NK-92 treated with Interleukin-12 subunit alpha and Interleukin-12 subunit beta, amount 100 ng/mL, for 24 hours (cell line): ENCODE measurements around the gene TMEM19.

ENCODE experiments used
- DNase-seq: peaks from one replicate; lab custom pipeline; 2025; lab: John Stamatoyannopoulos, UW

The TMEM19 gene

DNA sequence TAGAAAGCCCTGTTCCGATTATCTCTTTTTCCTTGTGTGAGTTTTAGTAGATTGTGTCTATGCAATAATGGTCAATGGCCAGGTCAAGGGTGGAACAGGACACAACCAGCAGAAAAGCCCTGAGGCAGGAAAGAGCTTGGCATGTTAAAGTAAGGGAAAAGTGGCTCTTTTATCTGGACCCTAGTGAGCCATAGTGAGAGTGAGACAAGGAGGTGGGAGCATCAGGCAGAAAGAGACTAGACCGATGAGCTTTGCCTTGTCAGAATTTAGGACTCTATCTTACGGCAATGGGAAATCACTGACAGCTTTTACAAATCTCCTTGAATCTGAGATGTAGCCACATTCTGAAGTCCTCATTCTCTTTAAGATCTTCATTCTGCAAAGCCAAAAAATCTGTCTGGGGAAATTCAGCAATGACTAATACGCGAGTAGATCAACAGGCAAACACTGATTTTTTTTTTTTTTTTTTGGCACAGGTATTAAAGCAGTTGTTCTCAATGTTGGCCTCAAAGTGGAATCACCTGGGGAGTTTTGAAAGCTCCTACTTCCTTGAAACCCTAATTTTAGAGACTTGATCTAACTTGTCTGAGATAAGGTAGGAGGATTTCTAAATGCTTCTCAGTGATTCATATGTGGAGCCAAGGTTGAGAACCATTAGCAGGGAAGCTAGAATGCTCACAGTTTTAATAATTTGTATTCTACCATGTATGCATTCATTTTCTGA is 33.9 kb downstream of the TMEM19 start:
- no peak for DNase-seq

DNA sequence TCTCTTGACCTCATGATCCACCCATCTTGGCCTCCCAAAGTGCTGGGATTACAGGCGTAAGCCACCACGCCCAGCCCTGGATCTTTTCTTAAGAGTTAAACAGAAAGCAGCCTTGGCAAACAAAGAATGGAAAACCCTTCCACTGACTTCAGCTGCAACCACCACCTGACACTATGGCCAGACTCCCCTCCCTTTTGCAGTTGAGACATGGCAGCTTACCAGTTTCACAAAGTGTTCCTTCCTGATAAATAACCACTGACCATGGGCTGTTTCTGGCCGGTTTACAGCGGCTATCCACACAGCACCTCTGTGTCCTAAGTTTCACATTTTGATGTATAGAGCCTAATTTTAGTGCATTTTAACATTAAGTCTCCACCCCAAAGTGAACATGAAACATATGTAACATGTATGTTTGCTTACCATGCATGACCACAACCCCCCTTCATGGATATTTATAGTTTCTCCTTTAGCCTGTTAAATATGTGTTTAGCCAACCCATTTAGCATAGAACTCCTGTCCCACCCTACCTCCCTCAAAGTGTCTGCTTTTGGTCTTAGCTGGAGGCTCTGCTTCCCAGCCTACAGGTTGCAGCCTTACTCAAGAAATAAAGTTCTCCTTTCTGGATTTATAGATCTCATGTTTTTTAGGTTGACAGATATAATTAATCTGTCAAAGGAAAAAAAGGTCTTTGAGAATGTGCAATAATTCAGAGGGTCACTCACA is 36.1 kb downstream of the TMEM19 start:
- no peak for DNase-seq

DNA sequence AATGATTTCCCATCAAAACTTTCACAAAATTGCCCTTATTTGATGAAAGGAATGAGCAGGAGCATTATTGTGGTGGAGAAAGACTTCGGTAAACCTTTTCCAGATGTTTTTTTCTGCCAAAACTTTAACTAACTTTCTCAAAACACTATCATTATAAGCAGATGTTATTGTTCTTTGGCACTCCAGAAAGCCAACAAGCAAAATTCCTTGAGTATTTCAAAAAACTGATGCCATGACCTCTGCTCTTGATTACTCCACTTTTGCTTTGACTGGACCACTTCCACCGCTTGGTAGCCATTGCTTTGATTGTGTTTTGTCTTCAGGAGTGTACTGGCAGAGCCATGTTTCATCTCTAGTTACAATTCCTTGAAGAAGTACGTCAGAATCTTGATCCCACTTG is 39.1 kb downstream of the TMEM19 start:
- no peak for DNase-seq

DNA sequence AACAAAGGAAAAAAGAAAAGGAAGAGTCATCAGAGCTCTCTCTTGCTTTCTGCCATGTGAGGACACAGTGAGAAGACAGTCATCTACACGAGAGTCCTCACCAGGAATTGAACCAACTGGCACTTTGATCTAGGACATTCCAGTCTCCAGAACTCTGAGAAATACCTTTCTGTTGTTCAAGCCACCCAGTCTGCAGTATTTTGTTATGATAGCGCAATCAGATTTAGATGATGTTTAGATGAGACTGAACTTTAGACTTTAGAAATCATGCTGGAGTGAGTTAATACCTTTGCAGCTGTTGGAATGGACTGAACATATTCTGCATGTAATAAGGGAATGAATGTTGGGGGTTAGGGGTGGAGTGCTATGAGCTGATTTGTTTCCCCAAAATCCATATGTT is 40.7 kb downstream of the TMEM19 start:
- no peak for DNase-seq

DNA sequence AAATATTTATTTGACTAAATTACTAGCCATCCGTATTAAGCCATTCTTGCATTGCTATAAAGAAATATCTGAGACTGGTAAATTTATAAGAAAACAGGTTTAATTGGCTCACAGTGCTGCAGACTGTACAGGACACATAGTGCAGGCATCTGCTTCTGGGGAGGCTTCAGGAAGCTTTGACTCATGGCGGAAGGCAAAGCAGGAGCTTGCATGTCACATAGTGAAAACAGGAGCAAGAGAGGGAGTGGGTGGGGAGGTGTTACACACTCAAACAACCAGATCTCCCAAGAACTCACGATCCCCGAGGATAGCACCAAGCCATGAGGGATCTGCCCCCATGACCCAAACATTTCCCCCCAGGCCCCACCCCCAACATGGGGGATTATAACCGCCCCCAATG is 42.1 kb downstream of the TMEM19 start:
- DNase-seq = no peak

DNA sequence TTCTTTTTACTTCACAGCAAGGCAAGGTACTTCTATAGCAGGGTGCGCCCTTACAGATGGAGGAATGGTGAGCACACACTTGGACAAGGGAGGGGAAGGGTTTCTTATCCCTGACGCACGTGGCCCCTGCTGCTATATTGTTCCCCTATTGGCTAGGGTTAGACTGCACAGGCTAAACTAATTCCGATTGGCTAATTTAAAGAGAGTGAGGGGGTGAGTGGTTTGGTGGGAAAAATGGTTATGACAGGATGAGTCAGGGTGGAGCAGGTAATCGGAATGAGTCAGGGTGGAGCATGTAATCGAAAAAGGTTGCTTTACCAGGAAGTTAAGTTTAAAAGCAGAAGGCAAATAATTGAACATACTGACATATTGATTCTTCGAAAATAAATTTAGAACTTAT is 45.1 kb downstream of the TMEM19 start:
- DNase-seq = no peak

DNA sequence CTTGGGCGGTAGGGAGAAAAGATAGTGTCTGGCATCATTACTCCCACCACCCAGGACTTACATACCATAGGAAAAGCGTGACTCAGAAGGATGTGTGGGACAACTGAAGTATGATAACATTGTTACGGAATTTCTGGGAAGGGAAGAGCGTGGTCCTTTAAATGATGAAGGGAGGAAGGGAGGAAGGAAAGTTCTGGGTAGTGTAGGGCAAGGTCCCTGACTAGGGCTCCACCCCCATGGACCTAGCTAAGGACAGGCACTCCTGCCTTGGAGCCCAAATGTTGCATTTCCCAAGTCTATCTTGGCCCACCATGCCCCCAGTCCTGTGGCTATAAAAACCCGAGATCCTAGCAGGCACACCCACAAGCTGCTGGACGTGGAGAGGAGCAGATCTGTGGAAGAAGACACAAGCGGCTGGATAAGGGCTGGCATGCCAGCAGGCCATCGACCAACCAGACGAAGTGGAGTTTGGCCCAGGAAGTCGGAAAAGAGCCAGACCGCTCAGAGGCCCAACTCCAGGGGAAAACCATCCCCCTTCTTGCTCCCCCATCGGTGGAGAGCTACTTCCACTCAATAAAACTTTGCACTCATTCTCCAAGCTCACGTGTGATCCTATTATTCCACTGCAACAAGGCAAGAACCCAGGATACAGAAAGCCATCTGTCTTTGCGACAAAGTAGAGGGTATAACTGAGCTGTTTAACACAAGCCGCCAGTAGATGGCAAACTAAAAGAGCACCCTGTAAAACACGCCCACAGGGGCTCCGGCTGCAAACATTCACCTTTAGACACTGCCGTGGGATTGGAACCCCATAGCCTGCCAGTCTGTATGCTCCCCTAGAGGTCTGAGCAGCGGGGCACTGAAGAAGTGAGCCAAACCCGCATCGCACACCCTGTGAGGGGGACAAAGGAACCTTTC is 45.8 kb downstream of the TMEM19 start:
- no peak for DNase-seq

DNA sequence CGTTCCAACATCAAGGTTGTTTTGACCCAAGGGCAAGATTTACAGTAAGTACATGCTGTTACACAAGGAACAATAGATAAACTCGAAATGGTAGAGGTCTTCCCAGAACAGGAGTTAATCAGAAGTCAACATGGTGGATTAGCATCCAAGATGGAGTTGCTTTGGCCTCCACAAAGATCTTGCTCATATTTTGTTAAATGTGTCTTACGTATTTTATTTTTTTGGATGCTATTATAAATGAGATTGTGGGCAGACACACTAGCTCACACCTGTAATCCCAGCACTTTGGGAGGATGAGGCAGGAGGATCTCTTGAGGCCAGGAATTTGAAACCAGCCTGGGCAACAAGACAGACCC is 46.5 kb downstream of the TMEM19 start:
- DNase-seq = no peak

DNA sequence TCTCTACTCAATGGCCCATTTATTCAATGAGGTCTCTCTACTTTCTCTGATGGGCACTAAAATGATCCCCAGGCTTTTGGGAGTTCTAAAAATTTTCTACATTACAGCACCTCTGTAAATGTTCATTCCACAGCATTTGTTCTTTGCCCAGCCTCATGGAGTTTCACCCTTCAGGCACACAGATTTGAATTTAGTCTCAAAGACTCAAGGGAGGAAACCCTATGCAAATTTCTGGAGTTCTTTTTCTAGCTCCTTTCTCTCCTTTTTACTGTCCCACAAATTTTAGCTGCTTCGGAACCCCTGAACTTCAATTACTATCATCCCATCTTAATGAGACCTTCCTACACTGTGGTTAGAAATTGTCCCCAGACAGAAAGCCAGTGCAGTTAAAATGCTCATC is 51.3 kb downstream of the TMEM19 start:
- DNase-seq = no peak

DNA sequence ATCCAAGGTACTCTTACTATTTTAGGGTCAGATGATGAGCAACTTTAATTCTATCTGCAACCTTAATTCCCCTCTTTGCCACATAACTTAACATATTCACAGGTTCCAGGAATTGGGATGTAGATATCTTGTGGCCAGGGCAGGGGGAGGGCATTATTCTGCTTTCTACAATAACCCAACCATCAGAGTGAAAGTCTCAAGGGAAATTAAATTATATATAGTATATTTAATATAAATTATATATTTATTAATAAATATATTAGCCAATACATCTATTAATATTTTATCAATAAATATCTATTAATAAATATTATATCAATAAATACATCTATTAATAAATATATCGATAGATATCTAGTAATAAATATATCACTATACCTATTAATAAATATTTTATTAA is 57.1 kb downstream of the TMEM19 start:
- DNase-seq = no peak

DNA sequence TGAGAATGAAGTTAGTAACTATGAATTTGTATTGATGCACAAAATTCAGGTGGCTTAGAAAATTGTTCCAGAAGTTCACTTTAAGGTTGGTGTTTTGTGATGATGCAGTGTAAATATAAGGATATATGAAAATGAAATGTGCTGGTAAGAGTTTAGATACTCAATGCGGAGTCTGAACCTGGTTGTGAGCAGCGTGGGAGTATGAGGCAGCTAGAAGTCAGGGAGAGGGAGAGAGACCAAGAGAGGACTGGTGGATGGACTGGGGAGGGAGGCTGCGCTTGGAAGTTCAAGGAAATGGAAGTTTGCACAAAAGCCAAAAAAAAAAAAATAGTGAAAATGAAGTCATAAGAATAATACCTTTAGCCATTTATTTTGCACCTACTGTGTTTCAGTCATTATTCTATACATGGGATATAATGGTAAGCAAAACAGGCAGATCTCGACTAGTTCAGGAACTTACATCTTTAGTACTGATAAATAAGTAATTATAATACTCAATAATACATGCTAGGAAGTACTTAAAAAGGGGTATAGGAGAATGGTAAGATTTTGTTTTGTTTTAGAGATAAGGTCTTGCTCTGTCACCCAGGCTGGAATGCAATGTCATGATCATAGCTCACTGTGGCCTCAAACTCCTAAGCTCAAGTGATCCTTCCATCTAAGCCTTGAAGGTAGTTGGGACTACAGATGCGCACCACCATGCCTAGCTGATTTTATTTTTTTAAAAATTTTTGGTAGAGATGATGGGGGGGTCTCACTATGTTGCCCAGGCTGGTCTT is 58.8 kb downstream of the TMEM19 start:
- DNase-seq = no peak

DNA sequence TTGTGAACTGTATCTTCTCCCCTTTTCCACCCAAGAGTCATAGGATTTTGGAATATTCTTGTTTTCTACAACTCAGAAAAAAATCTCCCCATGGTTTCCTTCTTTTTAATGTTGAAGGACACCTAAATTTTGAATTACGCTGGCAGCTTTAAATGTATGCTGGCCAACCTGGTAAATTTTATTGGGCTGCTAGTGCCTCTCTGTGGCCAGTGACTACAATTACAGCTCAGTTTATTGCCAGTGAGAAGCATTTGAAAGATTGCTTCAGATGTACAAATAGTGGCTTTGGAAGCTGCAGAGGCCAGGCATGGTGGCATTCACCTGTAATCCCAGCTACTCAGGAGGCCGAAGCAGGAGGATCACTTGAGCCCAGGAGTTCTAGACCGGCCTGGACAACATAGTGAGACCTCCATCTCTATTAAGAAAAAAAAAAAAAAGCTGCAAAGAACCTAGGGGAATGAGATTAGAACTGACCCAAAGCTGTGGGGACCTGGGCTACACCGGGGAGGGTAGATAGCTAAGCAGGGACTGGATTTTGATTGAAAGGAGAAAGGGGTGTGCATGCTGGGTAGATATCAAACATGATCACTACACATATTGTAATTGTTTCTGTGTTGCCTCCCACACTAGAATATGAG is 61.2 kb downstream of the TMEM19 start:
- DNase-seq = peak; percentile 0

DNA sequence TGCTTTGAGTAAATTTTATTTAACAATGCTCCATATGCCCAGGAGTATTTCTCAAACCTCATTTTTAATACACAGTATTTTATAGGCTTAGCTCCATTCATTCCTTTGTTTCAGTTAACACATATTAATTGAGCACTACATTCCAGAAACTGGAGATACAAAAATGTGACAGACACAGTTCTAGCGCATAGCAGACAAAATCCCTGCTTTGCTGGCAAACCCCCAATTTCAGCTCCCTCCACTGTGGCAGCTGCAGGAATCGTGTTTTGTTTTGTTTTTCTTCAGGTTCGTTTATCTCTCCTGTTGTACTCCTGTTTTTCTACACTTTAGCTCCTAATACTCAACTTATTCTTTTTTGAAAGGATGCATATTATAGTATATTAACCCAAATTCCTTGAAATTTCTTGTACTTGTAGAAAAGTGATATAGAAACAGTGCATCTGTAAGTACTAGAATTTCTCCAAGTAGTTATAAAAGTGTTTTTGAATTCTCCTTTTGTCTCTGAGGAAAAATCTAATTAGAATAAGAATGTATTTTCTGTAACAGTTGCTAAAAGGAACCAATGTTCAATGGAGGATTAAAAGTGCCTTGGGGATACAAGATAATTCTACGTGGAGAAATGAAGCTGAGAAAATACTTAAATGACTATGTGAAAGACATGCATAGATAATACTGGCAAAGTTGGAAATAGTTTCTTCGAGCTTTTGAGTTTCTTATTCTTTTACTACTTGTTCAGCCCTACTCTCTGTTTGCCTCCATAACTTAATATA is 62.4 kb downstream of the TMEM19 start:
- no peak for DNase-seq

DNA sequence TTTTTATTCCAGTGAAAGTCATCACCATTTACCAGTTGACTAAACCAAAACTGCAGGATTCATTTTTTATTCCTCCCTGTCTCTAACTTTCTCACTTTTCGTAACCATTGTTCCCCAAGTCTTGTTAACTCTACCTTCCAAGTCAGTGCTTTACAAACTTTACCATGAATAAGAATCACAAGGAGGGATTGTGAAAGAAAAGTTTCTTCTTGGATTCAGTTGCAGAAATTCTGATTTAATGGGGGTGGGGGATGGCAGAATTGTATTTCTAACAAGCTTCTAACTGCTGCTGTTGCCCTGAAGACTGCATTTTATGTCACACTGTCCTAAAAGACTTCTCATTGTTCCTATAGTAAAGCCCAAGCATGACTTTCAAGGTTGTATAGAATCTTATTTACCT is 63.8 kb downstream of the TMEM19 start:
- DNase-seq = no peak

DNA sequence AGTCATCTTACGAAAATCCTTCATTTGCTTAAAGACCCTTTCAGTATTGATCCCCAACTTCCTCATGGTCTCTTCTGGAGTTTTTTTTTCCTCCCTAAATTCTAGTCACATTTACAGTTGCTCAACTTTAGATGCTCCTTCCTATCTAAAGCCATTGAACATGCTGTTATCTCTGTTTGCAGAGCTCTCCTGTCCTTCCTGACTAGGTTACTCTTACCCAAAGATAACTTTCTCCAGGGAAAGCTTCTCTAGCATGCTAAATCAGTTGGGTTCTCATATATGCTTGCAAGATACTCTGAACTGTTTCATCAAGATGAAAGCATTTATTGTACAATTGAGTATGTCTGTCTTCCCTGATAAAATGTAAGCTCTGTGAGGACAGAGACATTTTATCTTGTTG is 67.0 kb downstream of the TMEM19 start:
- no peak for DNase-seq
